Stimulated activated CD4-positive, alpha-beta T cell treated with anti-CD3 and anti-CD28 coated beads, Interleukin-15, amount 100 ng/mL, for 1 hour (primary cell): ENCODE measurements around the gene ZNF440.
A peak's percentile ranks its signal among the peaks of the same experiment; 100 is the strongest.
"Not testable (repeated sequence)": the region's sequence is repeated elsewhere in the genome, so short reads cannot be mapped to it uniquely, and the experiment has no call there.

Source experiments
- DNase-seq, 2 donors: peaks; one replicate each; pipeline ENCODE4 v3.0.0-alpha.2; 2020; ENCODE audit warnings: low read depth in 1 of 2, low spot score in 1 of 2

Gene ZNF440

DNA sequence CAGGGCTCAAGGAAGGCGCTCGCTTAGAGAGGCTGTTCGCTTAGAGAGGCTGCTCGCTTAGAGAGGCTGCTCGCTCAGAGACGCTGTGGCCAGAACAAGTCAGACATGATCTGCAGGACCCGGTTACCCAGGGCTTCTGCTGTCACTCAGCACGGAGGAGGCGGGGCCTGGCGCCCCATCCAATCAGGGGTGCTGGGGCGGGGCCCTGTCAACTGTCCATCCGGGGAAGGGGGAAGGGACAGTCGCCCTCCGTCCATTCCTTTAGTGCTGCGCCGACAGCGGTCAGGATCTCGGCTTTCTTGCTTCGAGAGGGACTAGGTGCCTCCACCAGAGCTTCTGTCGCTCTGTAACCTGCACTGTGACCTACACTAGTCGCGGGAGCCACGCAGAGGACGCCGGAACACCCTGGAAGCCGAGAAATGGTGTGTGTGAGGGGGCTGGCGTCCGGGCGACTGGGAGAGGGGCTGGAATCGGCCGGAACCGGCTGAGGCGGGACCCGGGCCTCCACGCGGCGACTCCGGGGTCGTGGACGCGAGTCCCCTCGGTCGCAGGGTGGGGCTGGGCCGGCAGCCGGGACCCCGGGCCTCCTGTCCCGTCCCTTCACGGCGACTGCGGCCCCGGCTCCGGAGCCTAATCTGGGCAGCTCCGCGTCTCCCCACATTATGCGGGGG, at the start of gene ZNF440:
TSS of gene ZNF440 (plus strand) at position 245 of the 671 bp plus-strand sequence. CDS start at position 420, 175 bp downstream.
- peak; percentile 66 to 81 for DNase-seq

DNA sequence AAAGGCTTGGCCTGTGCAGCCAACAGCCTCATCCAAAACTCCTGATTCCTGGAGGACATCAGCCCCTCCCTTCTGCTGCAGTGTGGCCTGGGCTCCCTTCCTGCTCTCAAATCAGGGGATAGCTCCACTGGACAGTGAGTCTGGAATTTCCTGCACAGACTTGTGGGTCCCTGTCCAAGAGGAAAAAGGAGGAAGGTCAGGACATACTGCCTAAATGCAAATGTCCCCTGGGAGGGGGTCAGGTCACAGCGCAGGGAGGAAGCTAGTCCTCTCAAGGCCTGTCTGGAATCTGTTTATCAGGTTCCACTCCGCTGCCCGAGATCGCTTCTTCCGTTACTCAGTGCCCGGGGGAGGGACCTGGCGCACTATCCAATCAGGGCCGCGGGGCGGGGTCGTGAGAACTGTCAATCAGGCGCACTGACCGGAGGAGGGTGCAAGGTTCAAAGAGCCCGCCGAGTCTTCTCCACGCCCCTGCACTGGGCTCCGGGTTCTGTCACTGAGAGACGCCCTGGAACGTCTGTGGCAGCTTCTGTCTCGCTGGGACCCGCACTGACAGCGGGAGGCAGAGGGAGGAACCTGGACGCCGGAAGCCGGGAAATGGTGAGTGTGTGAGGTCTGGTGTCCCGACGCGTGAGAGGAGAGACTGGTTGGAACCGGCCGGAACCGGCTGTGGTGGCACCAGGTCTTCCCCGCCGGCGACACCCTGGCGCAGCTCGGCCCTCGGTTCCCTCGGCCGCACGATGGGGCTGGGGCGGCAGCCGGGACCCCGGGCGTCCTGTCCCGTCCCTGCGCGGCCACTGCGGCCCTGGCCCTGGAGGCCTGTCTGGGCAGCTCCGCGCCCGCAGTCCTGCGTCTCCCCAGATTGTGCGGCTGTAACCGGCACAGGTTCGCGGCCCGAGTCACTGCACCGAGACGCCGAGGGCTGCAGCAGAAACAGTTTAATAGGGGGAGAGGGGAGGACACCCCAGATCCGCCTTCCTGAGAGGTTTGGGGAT, 47.2 kb upstream of the ZNF440 start, which contains the start of gene ZNF441:
TSS of gene ZNF441 (plus strand) at position 404 of the 995 bp plus-strand sequence. CDS start at position 598, 194 bp downstream.
- peak; percentile 83 to 91 for DNase-seq

DNA sequence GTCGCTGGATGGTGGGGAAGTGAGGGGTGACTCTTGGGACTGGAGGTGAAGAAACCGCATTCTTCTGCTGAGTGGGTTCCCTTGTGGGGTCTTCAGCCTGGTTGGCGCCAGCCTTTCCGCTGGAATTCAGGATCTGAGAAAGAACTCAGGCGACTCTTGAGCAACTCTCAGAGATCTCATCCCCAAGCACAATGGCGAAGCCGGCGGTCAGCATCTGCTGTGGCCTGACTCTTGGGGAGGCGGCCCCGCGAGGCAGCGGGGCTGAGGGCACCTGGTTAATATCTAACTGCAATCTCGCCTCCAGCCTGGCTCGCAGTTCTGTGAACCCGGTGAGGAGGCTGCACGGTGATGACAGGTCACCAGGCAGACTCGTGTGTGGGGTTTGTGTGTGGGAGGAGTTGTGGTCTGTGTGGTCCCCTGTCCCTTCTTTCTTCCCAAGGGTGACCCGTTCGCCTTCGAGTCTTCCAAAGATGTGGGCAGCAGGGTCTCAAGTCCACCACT, 46.4 kb upstream of the ZNF440 start:
- no peak for DNase-seq

DNA sequence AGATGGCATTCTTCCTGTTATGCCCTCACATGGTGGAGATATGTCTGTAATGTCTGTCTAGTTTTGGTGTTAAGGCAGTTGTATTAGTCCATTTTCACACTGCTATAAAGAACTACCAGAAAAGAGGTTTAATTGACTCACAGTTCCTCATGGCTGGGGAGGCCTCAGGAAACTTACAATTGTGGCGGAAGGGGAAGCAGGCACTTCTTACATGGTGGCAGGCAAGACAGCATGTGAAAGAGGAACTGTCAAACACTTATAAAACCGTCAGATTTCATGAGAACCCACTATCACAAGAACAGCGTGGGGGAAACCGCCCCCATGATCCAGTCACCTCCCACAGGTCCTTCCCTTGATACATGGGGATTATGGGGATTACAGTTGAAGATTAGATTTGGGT, 44.1 kb upstream of the ZNF440 start:
- no peak for DNase-seq

- not testable (repeated sequence) for DNase-seq
Measured at GRCh38 chr19:11771520-11771919, 42.6 kb upstream of the ZNF440 start.

- not testable (repeated sequence) for DNase-seq
Measured at GRCh38 chr19:11776669-11777068, 37.4 kb upstream of the ZNF440 start.

GRCh38 chr19:11780431-11781020, 33.5 kb upstream of the ZNF440 start:
- no peak for DNase-seq

GRCh38 chr19:11781295-11782057, 32.6 kb upstream of the ZNF440 start:
- no peak for DNase-seq

DNA sequence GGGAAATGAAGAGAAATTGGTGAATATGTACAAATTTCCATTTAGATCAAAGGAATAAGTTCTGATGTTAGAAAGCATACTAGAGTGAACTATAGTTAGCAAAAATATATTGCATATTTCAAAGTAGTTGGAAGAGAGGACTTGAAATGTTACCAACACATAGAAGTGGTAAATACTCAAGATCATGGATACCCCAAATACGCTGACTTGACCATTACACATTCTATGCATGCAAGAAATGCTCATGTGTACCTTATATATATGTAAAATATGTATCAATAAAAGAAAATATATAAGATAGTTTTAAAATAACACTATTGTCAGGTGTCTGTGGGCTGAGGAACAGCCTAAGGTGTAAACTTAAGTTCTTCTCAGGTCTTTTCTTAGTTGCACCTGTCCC, 30.3 kb upstream of the ZNF440 start:
- no peak for DNase-seq

DNA sequence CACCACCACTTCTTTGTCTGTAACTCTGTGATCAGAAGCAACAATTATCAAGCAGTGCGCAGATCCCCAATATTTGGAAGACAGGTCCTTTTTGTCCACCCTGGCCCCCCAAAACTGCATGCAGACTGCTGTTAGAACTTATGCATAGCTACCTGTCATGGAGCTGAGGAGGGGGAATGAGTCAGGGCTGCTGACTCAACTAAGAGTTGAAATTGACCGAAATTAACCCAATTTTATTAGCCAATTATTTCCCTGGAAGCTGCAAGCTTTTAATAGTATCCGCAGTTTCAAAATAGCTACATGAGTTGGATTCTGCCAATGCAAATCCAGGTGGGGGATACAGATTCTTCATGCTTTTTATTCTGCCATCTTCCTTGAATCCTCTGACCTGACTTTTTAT, 29.7 kb upstream of the ZNF440 start:
- DNase-seq: no peak

DNA sequence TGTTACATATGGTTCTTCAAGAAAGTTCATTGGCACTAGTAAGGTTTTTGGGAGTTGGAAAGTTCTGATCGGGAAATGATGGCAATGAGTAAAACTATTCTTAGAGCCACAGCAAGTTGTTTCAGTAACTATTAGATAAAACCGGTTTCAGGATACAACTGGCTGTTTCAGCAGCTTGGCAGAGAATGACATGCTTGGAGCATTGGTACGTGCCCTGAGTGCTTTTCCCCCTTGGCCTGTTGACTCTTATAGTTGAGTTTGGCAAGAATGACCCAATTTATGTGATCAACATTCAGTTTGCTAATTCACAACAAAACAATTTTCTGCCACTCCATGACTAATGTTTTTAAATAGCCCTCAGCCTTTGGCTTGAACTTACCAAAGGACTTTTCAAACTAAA, 26.5 kb upstream of the ZNF440 start:
- no peak for DNase-seq

DNA sequence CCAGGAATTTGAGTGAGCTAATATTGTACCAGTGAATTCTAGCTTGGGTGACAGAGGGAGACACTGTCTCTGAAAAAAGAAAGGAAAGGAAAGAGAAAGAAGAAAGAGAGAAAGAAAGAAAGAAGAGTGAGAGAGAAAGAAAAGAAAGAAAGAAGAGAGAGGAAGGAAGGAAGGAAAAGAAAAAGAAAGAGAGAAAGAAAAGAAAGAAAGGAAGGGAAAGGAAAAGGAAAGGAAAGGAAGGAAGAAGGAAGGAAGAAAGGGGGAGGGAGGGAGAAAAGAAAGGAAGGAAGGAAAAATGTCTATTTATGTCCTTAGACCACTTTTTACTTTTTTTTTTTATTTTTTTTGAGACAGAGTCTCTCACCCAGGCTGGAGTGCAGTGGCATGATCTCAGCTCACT, 21.1 kb upstream of the ZNF440 start:
- no peak for DNase-seq

DNA sequence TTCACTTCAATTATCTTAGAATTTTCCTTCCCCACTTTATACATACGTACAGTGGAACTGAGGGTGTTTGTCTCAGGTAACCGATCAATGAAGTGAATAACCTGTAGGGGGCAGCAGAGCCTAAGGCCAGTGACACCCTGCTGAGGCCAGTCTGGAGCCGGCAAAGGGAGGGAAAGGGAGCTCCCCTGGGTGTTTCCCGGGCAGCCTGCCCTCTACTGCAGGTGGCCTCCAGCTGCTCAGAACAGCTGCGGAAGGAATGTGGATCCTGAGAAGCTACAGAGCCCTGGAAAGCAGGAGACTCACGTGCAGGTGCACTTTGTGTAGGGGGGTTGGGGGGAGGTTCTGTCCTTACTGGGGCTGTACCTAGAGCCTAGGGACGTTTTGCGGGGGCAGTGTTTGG, 16.6 kb upstream of the ZNF440 start:
- peak; percentile 41 to 50 for DNase-seq

GRCh38 chr19:11798391-11799330, 15.4 kb upstream of the ZNF440 start, which contains the start of gene ZNF491:
Gene ZNF491, plus strand, starts transcription at chr19:11798523. Its CDS starts 7,431 bp downstream, at chr19:11805954.
- peak; percentile 63 to 78 for DNase-seq

- no peak for DNase-seq
Measured at GRCh38 chr19:11806354-11807098, 7.5 kb upstream of the ZNF440 start.

- no peak for DNase-seq
Measured at GRCh38 chr19:11807099-11807380, 7.0 kb upstream of the ZNF440 start.

DNA sequence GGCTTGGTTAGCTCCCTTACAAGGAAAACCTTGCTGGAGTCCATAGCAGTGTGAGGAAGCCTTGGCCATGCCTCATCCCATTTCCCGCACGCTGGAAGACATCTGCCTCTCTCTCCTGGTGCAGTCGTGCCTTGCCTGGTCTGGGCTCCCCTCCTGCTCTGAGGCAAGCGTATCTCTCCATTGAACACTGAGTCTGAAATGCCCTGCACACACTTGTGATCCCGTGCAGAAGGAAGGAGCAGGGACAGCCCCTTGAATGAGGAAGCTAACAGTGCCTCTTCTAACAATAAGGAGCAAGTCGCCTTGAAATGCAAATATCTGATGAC, 407 bp upstream of the ZNF440 start:
- DNase-seq: no peak

GRCh38 chr19:11814700-11815035, 595 bp downstream of the ZNF440 start:
- no peak for DNase-seq

- DNase-seq: no peak
Measured at GRCh38 chr19:11821474-11822109, 7.5 kb downstream of the ZNF440 start.
